ENCODE results near the gene NAIF1.

GRCh38 chr9:128068386-128069205 is 1.5 kb upstream of the NAIF1 start:
- TF ChIP-seq CTCF (IDR thresholded peaks at IDR 0.05) (peak; percentile 5), EZH2 (IDR thresholded peaks at IDR 0.05) (no peak), EZH2phosphoT487 (IDR thresholded peaks at IDR 0.05) (no peak)
